Esophagus (tissue), 2 donors: ENCODE data around the gene MYBPC1. TPM values are rescaled to one million over a fixed set of nuclear protein-coding genes. Genes with fewer than 3 reads are reported as not detected.

ENCODE experiments used
- polyA plus RNA-seq, 2 donors: library from polyadenylated mRNA; stranded (reverse); fragments of 200-250 nt; gene quantifications; one replicate each; pipeline ENCODE4 v1.2.3, GENCODE V29; 2013
- donor health status: healthy with polysubstance abuse.
- donor health status: Bipolar disorder and iron deficiency.

Gene MYBPC1
- polyA plus RNA-seq, 2 donors: 0.16 TPM; not detected in 1

Other genes with a start within 250 kb of the MYBPC1 start
- gene ARL1, start 187.2 kb upstream of the MYBPC1 start, polyA plus RNA-seq: 10 to 100 TPM; 26.6 to 44.8 TPM
- gene SPIC, start 119.6 kb upstream of the MYBPC1 start, polyA plus RNA-seq: under 1 TPM; 0.09 to 0.10 TPM
- gene CHPT1, start 102.7 kb downstream of the MYBPC1 start, polyA plus RNA-seq: 10 to 100 TPM; 19.1 to 21.9 TPM
- gene SYCP3, start 144.5 kb downstream of the MYBPC1 start, polyA plus RNA-seq: under 1 TPM; 0.07 to 0.33 TPM
- 10 to 100 TPM in 1 of 2 donors, 1 to 10 TPM in 1; 9.7 to 11.3 TPM for gene GNPTAB, start 236.0 kb downstream of the MYBPC1 start, polyA plus RNA-seq